Stimulated activated memory B cell treated with anti-CD40 and anti-IgM and Interleukin-4, amounts not matched to agents 10 μg/mL and 1 μg/mL and 100 μg/mL, for 72 hours (primary cell): ENCODE data around the gene RAB3GAP1.

Experiments
- ATAC-seq: fragments of 150-1000 bp; cut with Tn5 transposase; 2 replicates; pipeline ENCODE4 v1.10.0; 2021
- H3K27ac Mint-ChIP-seq: one replicate; pipeline ENCODE4 v1.8.0; 2022; ENCODE audit warnings: mild to moderate bottlenecking, mixed read lengths
- H3K27me3 Mint-ChIP-seq: one replicate; pipeline ENCODE4 v1.8.0; 2022; ENCODE audit warnings: mixed read lengths
- H3K36me3 Mint-ChIP-seq: one replicate; pipeline ENCODE4 v1.8.0; 2022; ENCODE audit warnings: mixed read lengths
- H3K4me1 Mint-ChIP-seq: one replicate; pipeline ENCODE4 v1.8.0; 2022; ENCODE audit warnings: mixed read lengths
- H3K4me3 Mint-ChIP-seq: one replicate; pipeline ENCODE4 v1.8.0; 2022; ENCODE audit warnings: mild to moderate bottlenecking, moderate library complexity, mixed read lengths
- H3K9me3 Mint-ChIP-seq: one replicate; pipeline ENCODE4 v1.8.0; 2022; ENCODE audit warnings: mixed read lengths

Gene RAB3GAP1

GRCh38 chr2:135183822-135184221 lies 131.7 kb downstream of the RAB3GAP1 start:
- H3K27ac Mint-ChIP-seq: no peak overlapping the region
- no peak for ATAC-seq
- H3K27me3 Mint-ChIP-seq: no peaks in the 10 kb centered on the region
- no peaks in the 10 kb centered on the region for H3K9me3 Mint-ChIP-seq
- no peaks in the 10 kb centered on the region for H3K4me1 Mint-ChIP-seq
- peaks cover 38% of the 10 kb centered on the region for H3K36me3 Mint-ChIP-seq
- H3K4me3 Mint-ChIP-seq: no peak overlapping the region

- Mint-ChIP-seq H3K27ac (no peak overlapping the region), H3K4me3 (no peak overlapping the region), H3K4me1 (no peaks in the 10 kb centered on the region), H3K36me3 (peaks cover 35% of the 10 kb centered on the region), H3K9me3 (peaks cover 6% of the 10 kb centered on the region), H3K27me3 (no peaks in the 10 kb centered on the region)
- ATAC-seq: no peak
Observed at GRCh38 chr2:135186054-135186453, 134.0 kb downstream of the RAB3GAP1 start.

- ATAC-seq: no peak
- Mint-ChIP-seq H3K9me3 (peaks cover 9% of the 10 kb centered on the region), H3K27me3 (no peaks in the 10 kb centered on the region), H3K36me3 (peaks cover 28% of the 10 kb centered on the region), H3K4me3 (no peak overlapping the region), H3K4me1 (no peaks in the 10 kb centered on the region), H3K27ac (no peak overlapping the region)
Observed at GRCh38 chr2:135187270-135187669, 135.2 kb downstream of the RAB3GAP1 start.

GRCh38 chr2:135189148-135189547 lies 137.1 kb downstream of the RAB3GAP1 start:
- Mint-ChIP-seq H3K27ac (no peak overlapping the region), H3K9me3 (peaks cover 14% of the 10 kb centered on the region), H3K27me3 (no peaks in the 10 kb centered on the region)

GRCh38 chr2:135190799-135191198 lies 138.7 kb downstream of the RAB3GAP1 start:
- Mint-ChIP-seq H3K4me1 (no peaks in the 10 kb centered on the region), H3K4me3 (no peak overlapping the region), H3K27ac (no peak overlapping the region), H3K36me3 (peaks cover 20% of the 10 kb centered on the region), H3K9me3 (peaks cover 17% of the 10 kb centered on the region), H3K27me3 (no peaks in the 10 kb centered on the region)
- no peak for ATAC-seq

More at GRCh38 chr2:135189148-135189547, 137.1 kb downstream of the RAB3GAP1 start:
- Mint-ChIP-seq H3K36me3 (peaks cover 28% of the 10 kb centered on the region), H3K4me1 (no peaks in the 10 kb centered on the region), H3K4me3 (no peak overlapping the region)
- ATAC-seq: no peak

- no peak overlapping the region for H3K27ac Mint-ChIP-seq
- no peaks in the 10 kb centered on the region for H3K4me1 Mint-ChIP-seq
- peaks cover 4% of the 10 kb centered on the region for H3K9me3 Mint-ChIP-seq
- peaks cover 6% of the 10 kb centered on the region for H3K36me3 Mint-ChIP-seq
- no peaks in the 10 kb centered on the region for H3K27me3 Mint-ChIP-seq
- no peak overlapping the region for H3K4me3 Mint-ChIP-seq
- ATAC-seq: no peak
Observed at GRCh38 chr2:135198481-135198880, 146.4 kb downstream of the RAB3GAP1 start.

GRCh38 chr2:135202751-135203150 lies 150.7 kb downstream of the RAB3GAP1 start:
- Mint-ChIP-seq H3K36me3 (peaks cover 16% of the 10 kb centered on the region), H3K4me3 (no peak overlapping the region), H3K27me3 (no peaks in the 10 kb centered on the region), H3K4me1 (no peaks in the 10 kb centered on the region), H3K27ac (no peak overlapping the region), H3K9me3 (no peaks in the 10 kb centered on the region)
- no peak for ATAC-seq

- no peak overlapping the region for H3K27ac Mint-ChIP-seq
- no peak overlapping the region for H3K4me3 Mint-ChIP-seq
- H3K36me3 Mint-ChIP-seq: peaks cover 16% of the 10 kb centered on the region
- H3K27me3 Mint-ChIP-seq: no peaks in the 10 kb centered on the region
- H3K4me1 Mint-ChIP-seq: no peaks in the 10 kb centered on the region
- ATAC-seq: no peak
- no peaks in the 10 kb centered on the region for H3K9me3 Mint-ChIP-seq
Observed at GRCh38 chr2:135203944-135204343, 151.9 kb downstream of the RAB3GAP1 start.

- Mint-ChIP-seq H3K27ac (no peak overlapping the region), H3K36me3 (peaks cover 21% of the 10 kb centered on the region), H3K4me1 (no peaks in the 10 kb centered on the region), H3K27me3 (no peaks in the 10 kb centered on the region), H3K4me3 (no peak overlapping the region), H3K9me3 (no peaks in the 10 kb centered on the region)
- ATAC-seq: no peak
Observed at GRCh38 chr2:135208016-135208415, 155.9 kb downstream of the RAB3GAP1 start.

- Mint-ChIP-seq H3K9me3 (no peaks in the 10 kb centered on the region), H3K27ac (no peak overlapping the region), H3K27me3 (no peaks in the 10 kb centered on the region), H3K36me3 (peaks cover 33% of the 10 kb centered on the region), H3K4me1 (no peaks in the 10 kb centered on the region), H3K4me3 (no peak overlapping the region)
- no peak for ATAC-seq
Observed at GRCh38 chr2:135212757-135213156, 160.7 kb downstream of the RAB3GAP1 start.

- Mint-ChIP-seq H3K9me3 (no peaks in the 10 kb centered on the region), H3K36me3 (peaks cover 40% of the 10 kb centered on the region), H3K27ac (no peak overlapping the region), H3K27me3 (no peaks in the 10 kb centered on the region), H3K4me1 (no peaks in the 10 kb centered on the region), H3K4me3 (no peak overlapping the region)
- no peak for ATAC-seq
Observed at GRCh38 chr2:135218426-135218825, 166.3 kb downstream of the RAB3GAP1 start.

- no peaks in the 10 kb centered on the region for H3K4me1 Mint-ChIP-seq
- H3K27ac Mint-ChIP-seq: no peak overlapping the region
- H3K27me3 Mint-ChIP-seq: no peaks in the 10 kb centered on the region
- H3K4me3 Mint-ChIP-seq: no peak overlapping the region
- H3K9me3 Mint-ChIP-seq: no peaks in the 10 kb centered on the region
- ATAC-seq: no peak
- peaks cover 36% of the 10 kb centered on the region for H3K36me3 Mint-ChIP-seq
Observed at GRCh38 chr2:135219226-135219625, 167.1 kb downstream of the RAB3GAP1 start.
